NCI-H2227 (cell line): ENCODE results near the gene STARD10.

Source experiments
- DNase-seq: peaks from one replicate; lab custom pipeline; 2025; ENCODE audit not compliant: unreplicated experiment; lab: John Stamatoyannopoulos, UW

Gene STARD10

DNA sequence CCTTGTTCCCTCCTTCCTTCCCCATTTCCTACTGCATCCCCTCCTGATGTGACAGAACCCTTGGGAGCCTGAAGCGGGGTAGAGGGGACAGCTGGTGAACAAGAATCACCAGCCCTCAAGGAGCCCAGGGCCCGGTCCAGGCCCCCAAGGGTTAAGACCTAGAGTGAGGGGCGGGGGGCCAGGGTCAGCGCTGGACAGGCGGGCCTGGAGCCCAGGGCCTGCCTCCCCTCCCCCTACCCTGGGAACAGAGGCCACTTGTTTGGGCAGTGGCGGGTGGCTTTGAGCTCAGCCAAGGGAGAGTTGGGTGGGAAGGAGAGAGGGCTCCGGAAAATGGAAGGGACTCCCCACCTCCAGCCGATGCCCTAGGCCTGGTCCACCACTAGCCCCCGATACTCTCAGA, 43.8 kb downstream of the STARD10 start:
- no peak for DNase-seq

DNA sequence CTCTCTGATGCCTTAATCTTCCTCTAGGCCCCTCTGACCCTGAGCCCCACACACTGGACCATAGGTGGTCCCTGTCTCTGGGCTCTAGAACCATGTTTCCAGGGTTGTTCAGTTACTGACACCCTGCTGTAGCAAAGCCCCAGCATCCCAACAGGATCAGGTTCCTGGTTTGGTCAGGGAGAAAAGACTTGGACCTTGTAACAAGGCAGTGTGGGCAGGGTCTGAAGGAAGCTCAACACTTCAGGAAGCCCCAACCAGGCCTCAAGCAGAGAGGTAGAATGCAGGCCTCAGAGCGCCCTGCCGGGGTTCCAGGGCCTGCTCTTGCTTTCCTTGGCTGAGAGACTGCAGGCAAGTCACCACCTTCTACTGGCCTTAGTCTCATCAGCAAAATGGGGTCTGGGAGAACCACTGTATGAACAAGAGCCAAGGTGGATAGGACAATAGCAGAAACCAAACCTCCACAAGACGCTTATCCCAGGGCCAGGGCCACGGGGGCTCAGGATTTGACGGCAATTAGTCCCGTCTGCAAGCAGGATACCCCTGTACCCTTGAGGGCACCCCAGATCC, 46.5 kb downstream of the STARD10 start:
- no peak for DNase-seq

DNA sequence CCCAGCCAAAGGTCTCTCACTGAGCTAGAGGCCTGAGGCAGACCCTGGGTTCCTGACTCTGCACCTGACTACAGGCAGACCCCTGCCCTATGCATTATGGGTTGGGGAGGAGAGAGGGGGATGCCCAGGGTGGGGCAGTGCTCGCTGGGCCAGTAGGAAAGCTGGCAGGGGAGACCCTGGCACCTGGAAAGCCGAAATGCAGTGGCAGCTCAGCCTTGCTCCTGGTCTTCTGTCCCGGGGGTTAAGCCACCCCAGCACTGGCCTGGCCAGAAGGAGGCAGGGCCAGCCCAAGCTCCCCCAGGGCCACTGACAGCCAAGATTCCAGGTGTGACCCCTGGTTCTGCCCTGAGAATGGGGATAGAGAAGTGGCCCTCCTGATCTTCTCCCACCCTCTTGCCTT, 47.0 kb downstream of the STARD10 start:
- DNase-seq, result no peak

DNA sequence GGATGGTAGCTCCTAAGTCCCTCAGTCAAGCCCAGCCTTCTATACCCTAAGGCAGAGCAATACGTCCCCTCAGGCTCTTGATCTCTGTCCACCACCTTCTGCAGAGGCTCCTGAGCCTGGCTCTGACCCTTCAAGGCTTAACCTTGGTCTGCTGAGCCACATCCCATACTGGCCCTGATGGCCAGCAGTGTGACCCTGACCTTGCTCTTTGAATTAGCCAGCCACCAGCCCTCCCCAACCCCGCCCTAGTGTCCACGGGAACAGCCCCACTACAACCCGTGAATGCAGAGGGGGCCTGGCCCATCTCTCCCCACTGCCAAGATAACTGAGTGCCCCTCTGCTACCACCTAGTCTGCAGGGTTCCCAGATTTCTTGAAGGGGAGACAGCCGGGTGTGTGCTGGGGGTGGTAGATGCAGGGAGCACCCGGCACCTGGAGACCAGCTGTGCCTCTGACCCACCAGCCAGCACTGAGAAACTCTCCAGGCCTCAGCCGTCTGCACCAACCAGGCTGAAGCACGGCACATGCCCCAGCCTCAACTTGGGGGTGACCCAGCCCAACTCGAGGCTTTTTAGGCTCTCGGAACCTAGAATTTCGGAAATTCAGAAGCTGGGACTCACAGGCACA, 47.8 kb downstream of the STARD10 start:
- DNase-seq, result no peak

DNA sequence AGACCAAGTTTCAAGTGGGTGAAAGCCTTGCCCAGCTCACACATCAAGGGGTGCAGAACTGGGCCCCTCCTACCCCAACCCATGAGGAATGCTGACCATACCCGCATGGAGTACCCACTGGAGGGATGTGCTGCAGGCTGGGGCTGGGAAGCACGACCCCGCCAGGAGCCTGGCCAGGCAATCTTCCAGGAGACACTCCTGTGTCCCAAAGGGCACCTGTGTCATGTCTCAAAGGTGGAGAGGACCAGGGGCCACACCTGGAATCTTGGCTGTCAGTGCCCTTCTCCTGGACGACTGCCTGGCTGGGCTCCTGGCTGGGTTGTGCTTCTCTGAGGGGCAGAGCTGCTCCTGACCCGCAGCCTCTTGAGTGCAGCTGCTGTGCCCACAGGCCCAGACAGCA, 48.3 kb downstream of the STARD10 start:
- no peak for DNase-seq

DNA sequence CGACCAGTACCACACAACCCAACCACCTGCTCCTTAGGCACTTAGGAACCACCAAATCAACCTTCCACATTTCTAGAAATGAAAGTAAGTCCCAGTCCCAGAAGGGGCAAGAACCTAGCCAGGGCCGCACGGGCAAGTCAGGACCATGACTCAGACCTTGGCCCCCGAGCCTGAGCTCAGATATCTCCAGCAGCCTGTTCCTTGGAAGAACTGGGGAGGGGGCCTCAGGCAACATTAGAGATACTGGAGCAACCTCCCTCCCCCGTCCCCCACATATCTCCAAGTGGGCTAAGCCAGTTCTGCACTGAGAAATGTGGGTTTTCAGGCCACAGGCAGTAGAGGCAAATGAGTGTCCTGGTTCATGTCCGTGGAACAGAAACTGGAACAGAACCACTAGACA, 49.4 kb downstream of the STARD10 start:
- DNase-seq, result no peak

DNA sequence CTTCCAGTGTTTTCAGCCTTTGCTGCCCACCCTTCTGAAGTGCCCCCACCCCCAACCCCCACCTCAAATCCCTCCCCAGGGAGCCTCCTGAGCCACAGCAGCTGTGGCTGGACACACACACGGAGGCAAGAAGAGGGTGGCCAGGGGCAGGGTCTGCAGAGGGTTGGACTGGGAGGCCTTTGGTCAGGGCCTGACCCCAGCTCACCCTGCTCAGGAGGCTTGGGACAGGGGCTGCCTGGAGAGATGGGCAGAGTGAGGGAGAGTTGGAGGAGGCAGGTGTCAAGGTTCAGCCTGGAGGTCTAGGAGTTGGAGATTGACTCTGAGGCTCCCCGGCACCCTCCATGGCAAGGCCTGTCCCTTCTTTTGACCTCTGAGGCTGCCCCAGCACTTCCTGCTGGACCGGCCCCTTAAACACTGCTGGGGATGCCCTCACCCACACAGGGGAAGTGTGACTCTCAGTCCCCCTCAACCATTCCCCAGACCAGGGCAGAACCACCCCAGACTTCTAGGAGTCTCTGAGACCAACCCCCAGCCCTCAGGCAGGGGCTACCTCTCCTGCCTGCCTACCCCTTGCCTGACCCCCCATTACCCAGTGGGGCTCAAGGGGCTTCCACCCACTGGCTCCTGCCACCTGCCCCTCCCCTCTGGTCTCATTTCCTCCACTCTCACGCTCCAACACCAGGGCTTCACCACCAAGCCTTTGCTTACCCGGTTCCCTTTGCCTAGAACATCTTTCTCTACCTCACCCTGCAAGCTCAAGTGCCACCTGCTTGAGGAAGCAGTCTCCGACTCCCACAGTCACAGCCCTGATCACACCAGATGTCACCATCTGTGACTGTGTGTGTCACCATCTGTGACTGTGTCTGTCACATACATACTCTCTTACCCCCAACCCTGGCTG, 50.3 kb downstream of the STARD10 start:
- no peak for DNase-seq

DNA sequence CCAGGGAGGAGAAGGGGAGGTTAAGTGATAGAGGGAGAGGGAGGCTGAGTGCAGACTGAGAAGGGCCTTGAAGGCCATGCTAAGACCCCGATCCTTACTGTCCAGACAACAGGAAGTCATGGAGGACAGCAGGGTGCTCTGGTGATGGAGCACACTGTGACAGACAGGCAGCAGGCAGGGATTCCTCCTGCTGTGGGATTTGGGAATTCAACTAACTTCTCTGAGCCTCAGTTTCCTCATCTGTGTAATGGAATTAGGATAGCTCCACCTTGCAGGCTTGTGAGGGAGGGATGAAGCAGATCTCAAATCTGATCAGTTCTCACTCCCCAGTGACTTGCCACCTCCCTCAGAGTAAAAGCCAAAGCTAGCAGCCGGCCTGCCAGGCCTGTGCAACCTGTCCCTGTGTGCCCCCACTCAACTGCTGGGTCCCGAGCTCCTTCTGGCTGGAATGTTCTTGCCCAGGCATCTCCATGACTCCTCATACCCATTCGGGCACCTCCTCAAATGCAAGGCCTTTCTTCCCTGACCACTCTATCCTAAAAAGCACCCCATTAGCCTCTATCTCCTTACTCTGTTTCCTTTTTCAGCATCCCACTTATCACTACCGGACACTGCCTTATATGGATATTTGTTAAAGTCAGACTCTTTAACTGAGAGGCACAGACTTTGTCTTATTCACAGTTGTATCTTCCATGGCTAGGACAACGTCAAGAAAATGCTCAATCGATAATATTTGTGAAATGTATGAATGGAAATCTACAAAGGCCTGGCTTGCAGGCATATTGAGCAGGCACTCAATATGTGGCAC, 51.1 kb downstream of the STARD10 start:
- DNase-seq, result no peak

DNA sequence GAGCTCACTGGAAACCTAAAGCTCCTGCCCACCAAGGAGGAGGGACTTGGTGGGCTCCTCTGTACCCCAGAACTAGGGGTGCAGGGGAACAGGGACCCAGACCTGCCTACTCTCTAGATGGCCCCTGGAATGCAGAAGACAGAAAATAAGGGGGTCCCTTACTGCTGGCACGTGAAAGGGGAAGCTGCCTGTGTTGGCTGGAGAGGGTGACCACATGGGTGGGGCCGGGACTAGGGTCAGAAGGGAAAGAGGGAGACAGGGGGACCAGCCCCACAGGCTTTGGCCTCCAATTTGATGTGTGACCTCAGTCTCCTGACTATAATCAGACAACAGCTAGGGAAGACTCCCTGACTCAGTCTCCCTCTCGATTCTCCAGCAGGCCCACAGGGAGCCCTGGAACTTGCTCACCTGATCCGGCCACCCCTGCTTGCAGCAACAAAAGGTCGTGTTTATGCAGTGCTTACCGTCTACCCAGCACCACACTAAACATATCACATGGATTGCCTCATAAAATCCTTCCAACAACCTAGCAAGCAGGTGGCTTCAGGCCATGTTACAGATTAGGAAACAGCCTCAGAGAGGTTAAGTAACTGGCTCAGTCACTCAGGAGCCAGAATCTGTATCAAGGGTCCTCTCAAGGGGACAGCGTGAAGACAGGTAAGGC, 51.9 kb downstream of the STARD10 start:
- no peak for DNase-seq

DNA sequence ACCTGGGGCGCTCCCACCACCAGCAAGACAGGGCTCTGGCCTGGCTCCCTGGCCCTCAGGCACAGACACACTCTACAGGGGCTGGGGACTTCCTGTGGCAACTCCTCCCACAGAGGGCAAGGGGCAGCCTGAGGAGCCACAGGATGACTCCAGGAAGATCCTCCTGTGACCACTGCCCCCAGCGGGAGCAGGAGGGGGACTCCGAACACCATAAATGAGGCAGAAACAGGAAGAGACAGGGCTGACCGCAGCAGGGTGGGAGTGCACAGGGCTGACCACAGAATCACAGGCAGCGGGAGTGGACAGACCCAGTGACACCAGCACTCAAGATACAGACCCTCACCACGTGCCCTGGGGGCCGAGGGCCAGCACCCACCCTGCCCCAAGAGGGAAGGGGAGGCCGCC, 52.4 kb downstream of the STARD10 start:
- no peak for DNase-seq

DNA sequence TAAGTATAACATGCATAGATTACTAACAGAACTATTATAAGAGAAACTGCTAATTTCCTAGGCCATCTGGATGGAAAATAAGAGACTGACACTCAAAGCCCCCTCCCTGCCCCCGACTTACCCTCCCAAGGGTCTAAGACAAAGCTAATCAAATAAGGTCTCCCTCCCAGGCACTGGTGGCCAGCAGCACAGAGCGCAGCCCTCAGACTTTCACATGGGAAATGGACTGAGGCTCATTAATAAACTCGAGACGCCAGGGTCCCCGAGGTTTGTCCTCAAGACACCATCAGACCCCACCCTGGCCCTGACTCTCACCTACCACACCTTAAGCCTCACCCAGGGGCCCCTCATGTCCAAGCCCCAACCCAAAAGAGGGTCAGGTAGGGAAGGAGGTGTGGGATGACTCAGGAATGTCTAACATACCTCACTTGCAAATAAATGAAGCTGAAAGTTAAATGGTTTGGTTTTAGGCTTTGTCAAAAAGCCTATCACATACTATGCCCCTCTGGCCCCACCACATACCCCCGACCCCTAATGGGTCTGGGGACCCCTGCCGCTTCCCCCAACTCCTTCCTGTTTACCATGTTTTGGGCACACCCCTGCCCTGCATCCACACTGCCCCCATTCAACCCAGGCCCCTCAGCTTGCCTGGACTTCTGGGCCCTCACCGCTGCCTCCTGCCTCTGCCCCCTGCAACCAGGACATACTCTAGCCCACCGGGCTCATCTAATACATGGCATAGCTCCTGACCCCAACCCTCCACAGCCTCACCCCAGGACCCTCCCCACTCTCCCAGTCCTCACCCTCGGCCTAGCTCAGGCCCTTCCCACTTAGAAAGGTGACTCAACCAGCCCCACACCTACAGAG, 53.1 kb downstream of the STARD10 start:
- no peak for DNase-seq

DNA sequence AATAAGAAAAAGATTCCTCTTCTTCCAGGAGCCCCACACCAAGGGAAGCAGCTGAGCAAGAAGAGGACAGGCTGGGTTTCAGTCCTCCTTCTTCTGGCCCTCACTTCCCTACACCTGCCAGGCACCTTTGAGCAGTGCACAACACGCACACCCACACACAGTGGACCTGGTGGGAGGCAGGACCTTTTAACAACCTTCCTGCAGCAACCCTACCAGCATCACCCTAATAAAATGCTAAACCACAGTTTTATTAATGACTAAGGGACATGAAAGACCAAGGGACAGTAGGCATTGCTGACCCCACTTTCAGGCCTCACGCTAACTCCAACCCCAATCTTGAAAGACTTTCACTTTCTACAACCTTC, 53.8 kb downstream of the STARD10 start:
- no peak for DNase-seq

DNA sequence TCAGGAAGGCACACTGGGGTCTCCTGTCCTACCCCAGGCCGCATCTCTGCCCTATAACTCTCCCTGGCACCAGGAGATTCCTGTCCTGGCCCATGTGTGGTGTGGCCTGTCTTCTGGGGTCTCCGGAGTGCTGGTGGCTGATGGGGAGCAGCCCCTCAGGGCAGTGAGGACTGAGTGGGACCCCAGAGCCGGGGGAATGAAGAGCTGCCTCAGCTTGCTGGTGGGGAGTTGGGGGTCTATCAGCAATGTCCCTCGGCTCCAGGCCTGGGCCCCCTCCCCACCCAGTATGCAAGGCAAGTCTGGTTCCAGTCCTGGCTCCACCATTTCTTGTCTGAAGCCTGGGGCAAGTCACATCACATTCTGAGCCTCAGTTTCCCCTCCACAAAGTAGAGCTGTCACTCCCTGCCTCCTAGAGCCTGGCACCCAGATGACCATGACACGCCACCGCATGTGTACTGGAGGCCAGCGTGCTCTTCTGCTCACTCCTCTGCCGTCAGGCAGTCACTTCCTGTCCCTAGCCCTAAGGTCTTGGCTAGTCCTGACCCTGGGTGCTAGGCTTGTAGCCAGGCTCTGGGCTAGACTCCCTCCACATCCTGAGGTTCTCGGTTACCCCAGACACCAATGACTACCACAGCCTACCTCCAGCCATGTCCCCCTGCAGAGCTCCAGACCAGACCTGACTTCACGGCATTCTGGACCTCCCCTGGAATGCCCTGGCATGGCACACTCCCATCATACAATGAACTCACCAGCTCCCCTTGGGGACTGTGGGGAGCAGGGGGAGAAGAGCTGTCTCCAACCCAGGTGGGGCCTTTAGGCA, 54.4 kb downstream of the STARD10 start:
- DNase-seq, result no peak

DNA sequence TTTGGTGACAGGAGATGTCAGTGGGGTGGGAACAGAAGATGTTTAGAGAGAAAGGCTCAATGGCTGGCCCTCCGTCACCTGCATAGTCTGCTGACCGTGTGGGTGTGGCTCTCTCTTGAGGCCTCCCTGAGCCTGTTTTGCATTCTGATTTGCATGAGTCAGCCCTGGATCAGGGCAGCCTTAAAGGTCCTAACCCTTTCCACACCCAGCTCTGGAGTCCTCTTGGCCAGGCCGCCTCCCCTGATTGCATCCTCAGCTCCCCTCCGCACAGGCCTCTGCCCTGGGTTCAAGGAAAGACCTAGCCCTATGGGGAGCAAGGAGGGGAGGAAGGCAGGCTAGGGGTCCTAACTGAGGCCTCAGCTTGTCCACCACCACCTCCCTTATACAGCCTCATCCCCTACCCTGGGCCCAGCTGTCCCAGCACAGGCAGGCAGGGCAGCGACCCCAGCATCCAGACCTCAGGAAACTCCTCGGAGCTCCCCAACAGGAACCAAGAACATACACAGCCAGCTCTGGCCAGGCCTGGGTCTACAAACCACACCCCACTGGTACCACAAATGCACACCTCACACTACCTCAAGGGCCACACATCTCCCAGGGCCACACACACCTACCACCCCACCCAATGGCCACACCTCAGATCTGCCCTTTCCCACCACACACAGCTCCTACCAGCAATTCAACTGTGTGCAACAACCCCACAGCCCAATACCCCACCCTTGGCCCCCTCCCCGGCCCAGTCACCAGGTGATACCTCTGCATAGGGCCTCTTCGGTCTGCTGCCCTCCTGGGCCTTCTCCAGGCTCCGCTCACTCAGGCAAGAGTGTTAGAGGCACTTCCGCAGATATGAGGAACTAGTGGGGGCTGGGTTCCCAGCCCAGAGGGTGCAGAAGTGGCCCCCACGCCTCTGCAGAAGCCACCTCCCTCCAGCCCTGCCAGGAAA, 55.4 kb downstream of the STARD10 start:
- DNase-seq, result no peak

DNA sequence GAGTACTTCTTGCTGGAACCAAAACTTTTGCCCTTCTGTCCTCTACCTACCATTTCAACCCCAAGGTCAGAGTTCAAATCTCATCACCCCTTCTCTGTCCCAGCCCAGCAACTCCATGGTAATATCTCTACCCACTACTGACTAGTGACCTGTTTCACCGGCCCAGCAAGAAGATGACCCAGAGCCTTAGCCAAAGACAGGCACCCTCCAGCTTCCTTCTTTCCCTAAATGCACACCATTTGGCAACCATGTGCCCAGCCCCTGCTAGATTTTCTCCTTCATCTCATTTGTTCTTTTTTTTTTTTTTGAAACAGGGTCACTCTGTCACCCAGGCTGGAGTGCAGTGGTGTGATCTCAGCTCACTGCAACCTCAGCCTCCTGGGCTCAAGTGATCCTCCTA, 56.5 kb downstream of the STARD10 start:
- no peak for DNase-seq

DNA sequence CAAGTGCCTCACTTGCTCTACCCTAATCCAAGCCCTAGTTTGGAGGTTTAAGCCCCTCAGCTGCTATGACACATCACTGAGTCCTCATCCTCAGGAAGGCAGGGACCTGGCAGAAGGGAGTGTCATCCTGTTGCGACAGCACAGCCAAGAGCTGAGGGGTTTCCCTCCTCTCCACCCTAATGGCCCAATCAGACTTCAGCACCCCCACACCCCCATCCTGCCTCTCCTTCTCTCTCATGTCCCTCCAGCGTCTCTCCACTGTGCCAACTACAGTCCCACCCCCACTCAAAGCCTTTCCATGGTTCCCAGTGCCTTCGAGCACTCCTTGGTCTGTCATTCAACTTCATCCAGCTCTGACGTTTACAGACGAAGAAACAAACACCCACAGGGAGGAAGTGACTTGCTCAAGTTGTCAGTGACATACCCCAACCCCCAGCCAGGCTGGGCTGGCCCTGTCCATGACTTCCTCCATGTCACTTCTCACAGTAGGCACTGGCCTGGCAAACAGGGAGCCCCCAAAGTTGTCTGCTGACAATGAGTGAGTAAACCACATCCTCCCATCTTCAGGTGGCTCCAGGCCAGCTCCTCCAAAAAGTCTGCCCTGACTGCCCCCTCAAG, 57.3 kb downstream of the STARD10 start:
- DNase-seq, result no peak

DNA sequence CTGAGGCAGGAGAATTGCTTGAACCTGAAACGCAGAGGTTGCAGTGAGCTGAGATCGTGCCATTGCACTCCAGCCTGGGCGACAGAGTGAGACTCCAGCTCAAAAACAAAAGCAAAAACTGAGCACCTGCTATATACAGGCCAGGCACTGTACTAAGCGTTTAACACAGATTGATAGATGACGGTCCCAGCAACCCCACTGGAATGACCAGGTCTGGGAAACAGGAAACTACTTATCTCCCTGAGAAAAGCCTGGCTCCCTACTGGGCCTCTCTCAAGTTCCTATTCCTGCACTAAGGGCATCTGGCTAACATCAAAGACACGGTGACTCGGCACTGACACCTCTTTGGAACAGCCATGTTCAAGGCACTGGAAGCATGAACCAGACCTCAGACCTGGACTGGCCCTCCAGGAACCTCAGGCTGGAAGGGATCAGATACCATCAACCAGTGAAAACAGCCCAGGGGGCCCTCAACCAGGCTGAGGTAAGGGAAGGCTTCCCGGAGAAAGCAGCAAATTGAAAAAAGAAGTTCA, 58.3 kb downstream of the STARD10 start:
- DNase-seq, result no peak
